HG03521 (cell line): ENCODE results near the gene PRSS36.
"Not testable (repeated sequence)": the region's sequence is repeated elsewhere in the genome, so short reads cannot be mapped to it uniquely, and the experiment has no call there.

Experiments
- ATAC-seq: cut with Tn5 transposase; IDR thresholded peaks from one replicate; pipeline ENCODE4 v1.9.1; 2021; ENCODE audit warnings: mild to moderate bottlenecking, moderate library complexity; ENCODE audit not compliant: unreplicated experiment

The PRSS36 gene

DNA sequence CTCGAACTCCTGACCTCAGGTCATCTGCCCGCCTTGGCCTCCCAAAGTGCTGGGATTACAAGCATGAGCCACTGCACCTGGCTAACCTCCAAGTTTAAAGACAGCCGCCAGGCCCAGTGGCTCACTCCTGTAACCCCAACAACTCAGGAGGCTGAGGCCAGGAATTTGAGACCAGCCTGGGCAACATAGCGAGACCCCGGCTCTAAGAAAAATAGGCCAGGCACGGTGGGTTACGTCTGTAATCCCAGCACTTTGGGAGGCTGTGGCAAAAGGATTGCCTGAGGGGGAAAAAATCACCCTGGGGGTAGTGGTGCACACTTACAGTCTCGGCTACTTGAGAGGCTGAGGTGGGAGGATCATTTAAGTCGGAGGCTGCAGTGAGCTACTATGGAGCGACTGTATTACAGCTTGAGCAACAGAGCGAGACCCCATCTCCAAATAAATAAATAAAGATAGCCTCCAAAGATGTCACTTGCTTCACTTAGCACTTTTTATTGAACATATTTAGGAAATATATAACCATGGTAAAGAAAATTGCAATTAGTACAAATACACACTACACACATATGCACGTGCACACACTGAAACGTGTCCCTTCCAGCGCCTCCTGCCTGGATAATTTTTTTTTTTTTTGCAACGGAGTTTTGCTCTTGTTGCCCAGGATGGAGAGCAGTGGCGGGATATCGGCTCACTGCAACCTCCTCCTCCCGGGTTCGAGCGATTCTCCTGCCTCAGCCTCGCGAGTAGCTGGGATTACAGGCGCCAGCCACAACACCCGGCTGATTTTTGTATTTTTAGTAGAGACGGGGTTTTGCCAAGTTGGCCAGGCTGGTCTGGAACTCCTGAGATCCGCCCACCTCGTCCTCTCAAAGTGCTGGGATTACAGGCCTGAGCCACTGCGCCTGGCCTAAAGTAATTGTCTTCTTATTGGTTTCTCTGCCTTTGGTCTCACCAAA, 43.1 kb downstream of the PRSS36 start:
- ATAC-seq, result no peak

DNA sequence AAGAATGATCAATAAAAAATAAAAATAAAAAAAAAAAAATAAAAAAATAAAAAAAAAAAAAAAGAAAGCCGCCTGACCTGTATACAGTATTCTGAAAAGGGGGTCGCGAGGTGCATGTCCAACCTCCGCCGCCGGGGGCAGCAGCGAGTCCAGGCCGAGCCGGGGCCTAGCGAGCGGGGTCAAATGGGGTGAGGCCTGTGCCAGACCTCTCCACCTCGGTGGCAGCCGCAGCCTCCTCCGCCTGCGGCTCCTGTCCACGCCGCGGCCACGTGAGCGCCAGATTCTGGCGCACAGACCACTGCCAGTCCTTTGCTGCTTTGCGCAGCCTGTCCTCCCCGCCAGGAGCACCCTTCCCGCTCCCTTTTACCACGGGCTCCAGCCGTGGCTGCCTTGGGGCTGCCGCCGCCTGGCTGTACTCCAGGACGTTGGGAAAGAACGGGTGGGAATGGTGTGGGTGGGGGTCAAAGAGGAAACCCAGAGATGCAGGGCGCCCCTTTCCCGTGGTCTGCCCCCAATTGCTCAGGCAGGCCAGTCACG, 44.1 kb downstream of the PRSS36 start:
- no peak for ATAC-seq

DNA sequence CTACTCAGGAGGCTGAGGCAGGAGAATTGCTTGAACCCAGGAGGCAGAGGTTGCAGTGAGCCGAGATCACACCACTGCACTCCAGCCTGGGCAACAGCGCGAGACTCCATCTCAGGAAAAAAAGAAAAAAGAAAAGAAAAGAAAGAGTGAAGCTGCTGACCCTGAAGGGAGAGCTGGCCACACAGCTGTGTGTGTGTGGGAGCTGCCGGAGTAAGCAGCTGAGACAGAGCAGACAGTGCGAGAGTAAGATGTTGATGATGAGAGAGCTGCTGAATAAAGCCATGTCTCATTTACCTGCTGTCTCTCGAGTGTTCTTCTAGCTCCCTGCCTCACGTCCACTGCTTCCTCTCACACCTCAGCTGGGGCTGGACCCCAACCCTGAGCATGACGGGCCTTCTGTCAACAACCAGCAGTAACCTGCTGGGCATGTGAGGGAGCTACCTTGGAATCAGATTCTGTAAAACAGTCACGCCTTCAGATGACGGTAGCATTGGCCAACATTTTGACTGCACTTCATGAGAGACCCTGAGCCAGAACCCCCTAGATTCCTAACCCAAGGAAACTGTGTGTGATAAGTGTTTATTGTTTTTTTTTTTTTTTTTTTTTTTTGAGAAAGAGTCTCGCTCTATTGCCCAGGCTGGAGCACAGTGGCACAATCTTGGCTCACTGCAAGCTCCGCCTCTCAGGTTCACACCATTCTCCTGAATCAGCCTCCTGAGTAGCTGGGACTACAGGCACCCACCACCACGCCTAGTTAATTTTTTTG, 48.8 kb downstream of the PRSS36 start:
- not testable (repeated sequence) for ATAC-seq

DNA sequence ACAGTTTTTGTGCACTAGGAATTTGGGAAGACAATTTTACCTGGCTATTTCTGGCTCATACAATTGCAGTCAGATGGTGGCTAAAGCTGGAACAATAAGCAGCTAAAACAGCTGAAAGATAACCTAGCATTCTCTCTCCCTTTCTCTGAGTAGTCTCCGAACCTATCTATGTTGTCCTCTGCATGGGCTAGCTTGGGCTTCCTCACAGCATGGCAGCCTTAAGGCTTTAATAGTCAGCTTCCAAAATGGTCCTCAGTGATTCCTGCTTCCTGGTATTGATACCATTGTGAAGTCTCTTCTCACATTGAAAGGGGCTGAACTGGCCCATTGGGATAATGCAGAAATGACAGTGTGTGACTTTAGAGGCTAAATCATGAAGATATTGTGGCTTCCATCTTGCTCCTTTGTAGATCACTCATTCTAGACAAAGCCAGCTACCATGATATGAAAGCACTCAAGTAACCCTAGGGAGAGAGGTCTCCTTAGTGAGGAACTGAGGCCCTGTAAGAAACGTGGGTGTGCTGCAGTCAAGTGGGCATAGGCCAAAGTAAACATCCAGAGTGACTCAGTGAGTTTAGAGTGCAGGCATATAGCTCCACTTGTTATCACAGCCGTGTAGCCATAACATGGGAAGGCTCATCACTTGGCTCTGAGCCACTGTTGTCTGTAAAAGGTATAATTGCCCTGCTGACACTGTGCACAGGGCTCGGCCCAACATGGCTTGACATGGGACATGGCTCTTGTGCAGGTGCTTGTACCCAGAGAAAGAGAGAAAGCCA, 49.8 kb downstream of the PRSS36 start:
- ATAC-seq, result no peak

DNA sequence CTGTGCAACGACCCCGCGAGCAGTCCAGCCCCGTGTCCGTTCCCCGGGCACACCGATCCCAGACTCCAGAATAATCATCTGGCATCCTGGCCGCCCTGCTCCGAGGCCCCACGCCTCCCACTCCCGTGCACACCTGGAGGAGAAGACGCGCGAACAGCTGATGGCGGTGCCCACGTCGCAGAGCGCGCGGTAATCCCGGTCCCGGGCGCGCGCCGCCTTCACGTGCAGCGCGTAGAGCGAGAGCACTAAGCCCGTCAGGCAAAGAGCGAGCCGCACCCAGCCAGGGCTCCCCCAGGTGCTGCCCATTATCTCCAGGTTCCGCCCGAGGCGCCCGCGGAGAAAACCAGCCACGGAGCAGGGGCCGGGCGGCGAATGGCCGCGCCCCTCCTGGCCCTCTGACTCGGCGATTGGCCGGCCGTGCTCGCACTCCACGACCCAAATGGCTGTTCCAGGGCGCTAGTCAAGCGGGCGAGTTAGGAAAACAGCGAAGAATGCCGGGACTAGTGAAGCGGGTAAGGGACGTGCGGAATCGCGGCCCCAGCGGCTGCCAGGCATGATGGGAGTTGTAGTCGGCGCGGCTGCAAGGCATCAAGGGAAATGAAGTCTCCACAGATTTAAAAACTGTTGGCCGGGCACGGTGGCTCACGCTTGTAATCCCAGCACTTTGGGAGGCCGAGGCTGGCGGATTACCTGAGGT, 55.3 kb downstream of the PRSS36 start, which contains the start of gene VKORC1:
TSS of gene VKORC1 (minus strand) at position 374 of the 697 bp plus-strand sequence. CDS start at position 306, 68 bp downstream.
- ATAC-seq, result peak; percentile 84

DNA sequence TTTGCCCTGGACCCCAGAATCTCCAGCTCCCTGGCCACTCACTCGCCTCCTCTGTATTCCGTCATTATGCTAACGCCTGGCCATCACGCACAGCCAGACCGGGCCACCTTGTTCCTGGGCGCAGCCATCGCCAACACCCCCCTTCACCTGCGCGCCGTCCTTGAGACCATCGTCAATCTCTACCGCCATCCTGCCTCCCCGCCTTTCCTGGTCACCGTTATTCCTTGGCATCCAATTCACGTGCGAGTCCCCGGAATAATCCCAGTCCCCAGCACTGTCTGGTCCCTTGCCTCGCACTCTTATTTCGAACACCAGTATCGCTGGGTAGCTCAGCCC, 55.8 kb downstream of the PRSS36 start:
- ATAC-seq, result no peak

DNA sequence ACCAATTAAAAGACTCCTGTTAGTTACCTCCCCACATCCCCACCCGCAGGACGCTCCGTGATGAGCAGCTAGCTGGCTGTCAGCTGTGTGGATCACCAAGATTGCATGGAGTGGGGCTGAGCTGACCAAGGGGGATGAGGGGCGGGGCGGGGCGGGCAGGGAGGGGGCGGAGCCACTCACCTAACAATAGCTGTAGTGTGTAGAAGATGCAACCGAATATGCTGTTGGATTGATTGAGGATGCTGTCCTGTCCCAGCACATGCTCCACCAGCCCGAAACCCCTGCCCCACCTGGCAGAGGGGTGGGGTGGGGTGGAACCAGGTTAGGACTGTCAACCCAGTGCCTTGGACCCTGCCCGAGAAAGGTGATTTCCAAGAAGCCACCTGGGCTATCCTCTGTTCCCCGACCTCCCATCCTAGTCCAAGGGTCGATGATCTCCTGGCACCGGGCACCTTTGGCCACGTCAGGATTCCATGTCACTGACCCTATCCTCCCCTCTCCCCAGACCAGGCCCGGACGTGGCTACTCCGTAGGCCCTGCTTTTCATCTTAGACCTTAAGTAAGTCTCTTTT, 56.6 kb downstream of the PRSS36 start:
- no peak for ATAC-seq

DNA sequence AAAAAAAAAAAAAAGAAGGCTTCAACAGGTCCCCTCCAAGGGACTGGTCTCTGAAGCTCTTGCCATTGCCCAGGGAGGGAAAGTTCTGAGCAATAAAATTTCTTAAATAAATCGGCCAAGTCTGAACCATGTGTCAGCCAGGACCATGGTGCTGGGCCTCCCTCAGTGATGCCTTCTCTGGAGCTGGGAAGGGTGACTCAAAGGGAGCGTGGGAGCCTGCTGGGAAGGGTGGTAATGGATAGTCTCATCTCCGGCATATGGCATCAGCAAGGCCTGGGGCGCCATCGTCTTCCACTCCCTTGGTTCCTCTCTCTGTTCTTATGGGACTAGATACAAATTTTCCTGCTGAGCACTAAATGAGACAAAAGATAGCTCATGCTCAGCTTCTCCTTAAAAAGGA, 57.5 kb downstream of the PRSS36 start:
- no peak for ATAC-seq

DNA sequence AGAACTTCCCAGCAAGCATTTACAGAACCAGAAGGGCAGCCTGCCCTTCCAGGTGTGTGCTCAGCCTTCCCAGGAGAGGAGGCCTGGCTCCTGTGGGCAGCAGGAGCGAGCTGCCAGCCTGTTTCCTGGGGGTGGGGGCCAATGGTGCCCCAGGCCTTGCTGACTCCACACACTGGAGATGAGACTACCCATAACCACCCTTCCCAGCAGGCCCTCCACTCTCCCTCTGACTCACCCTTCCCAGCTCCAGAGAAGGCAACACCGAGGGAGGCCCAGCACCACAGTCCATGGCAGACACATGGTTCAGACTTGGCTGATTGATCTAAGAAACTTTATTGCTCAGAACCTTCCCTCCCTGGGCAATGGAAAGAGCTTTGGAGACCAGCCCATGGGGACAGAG, 59.3 kb downstream of the PRSS36 start:
- ATAC-seq, result no peak

DNA sequence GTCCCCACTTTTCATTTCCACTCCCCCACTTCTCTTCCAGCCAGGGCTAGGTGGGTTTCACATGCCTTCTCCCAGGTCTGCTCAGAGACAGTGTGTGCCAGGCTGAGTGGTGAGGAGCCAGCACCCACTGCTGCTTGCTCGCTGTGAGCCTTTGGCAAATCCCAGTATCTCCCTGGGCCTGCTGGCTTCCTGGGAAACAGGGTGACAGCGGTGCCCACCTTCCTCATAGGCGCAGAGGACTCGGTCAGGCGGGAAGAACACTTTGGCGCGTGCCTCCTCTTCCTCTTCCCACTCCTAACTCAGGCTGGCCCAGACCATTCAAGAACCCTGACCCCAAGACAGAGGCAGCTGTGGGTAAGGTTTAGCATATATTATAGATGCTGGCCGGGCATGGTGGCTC, 60.7 kb downstream of the PRSS36 start:
- ATAC-seq, result no peak
